WTC11 (cell line): Measurements from ENCODE around the gene OPN3. TPM values are rescaled to one million over a fixed set of nuclear protein-coding genes. Genes with fewer than 3 reads are reported as not detected.

Source experiments
- ATAC-seq: fragments of 200-7000 bp; cut with Tn5 transposase; 2 replicates; pipeline ENCODE4 v1.10.0; 2021; ENCODE audit warnings: mild to moderate bottlenecking, moderate library complexity
- CTCF ChIA-PET: fragments of 300-600 bp; sonication (Branson Sonifier 250); formaldehyde crosslinking; loops from one replicate; lab custom pipeline; 2021; ENCODE audit warnings: antibody characterized with exemption; lab: Charles Lee
- POLR2A ChIA-PET: fragments of 350-600 bp; sonication (Branson Sonifier 250); formaldehyde crosslinking; loops from one replicate; lab custom pipeline; 2021; ENCODE audit warnings: antibody characterized with exemption; lab: Charles Lee
- DNase-seq: peaks from one replicate; pipeline ENCODE4 v3.0.0; 2021; ENCODE audit warnings: low spot score
- H3K27ac Mint-ChIP-seq: 2 replicates; pipeline ENCODE4 v1.8.0; 2021; ENCODE audit warnings: mixed read lengths
- H3K27me3 Mint-ChIP-seq: 2 replicates; pipeline ENCODE4 v1.8.0; 2021; ENCODE audit warnings: low read depth, mild to moderate bottlenecking, moderate library complexity, mixed read lengths
- H3K36me3 Mint-ChIP-seq: 2 replicates; pipeline ENCODE4 v1.8.0; 2021; ENCODE audit warnings: mixed read lengths
- H3K4me1 Mint-ChIP-seq: 2 replicates; pipeline ENCODE4 v1.8.0; 2022; ENCODE audit warnings: mixed read lengths
- H3K4me3 Mint-ChIP-seq: 2 replicates; pipeline ENCODE4 v1.8.0; 2021; ENCODE audit warnings: mild to moderate bottlenecking, moderate library complexity, mixed read lengths
- H3K9me3 Mint-ChIP-seq: 2 replicates; pipeline ENCODE4 v1.8.0; 2021; ENCODE audit warnings: mixed read lengths
- ATF3 ChIP-seq: sonication (generic); formaldehyde crosslinking; conservative IDR thresholded peaks from 2 replicates; pipeline ENCODE4 v1.8.1; 2022; ENCODE audit warnings: mild to moderate bottlenecking, missing genetic modification reagents
- CREM ChIP-seq: sonication (generic); formaldehyde crosslinking; IDR thresholded peaks from 2 replicates; pipeline ENCODE4 v1.8.1; 2022; ENCODE audit warnings: mild to moderate bottlenecking, missing genetic modification reagents, moderate library complexity
- CTCF ChIP-seq: fragments of 200-600 bp; IDR thresholded peaks from 2 replicates; pipeline ENCODE4 v1.8.0; 2022; ENCODE audit warnings: antibody characterized with exemption
- ESRRA ChIP-seq: sonication (generic); formaldehyde crosslinking; IDR thresholded peaks from 2 replicates; pipeline ENCODE4 v1.8.1; 2022; ENCODE audit warnings: mild to moderate bottlenecking, missing genetic modification reagents, borderline replicate concordance
- FOXJ3 ChIP-seq: sonication (generic); formaldehyde crosslinking; IDR thresholded peaks from 2 replicates; pipeline ENCODE4 v1.9.0; 2021; ENCODE audit warnings: missing genetic modification reagents, mild to moderate bottlenecking, borderline replicate concordance
- FOXP1 ChIP-seq: sonication (generic); formaldehyde crosslinking; IDR thresholded peaks from 2 replicates; pipeline ENCODE4 v1.8.0; 2022; ENCODE audit warnings: missing genetic modification reagents, mild to moderate bottlenecking, moderate library complexity, borderline replicate concordance
- GRHL2 ChIP-seq: fragments of 250-450 bp; sonication (Bioruptor Pico); IDR thresholded peaks from 2 replicates; pipeline ENCODE4 v1.8.0; 2022; ENCODE audit warnings: mild to moderate bottlenecking, moderate library complexity; ENCODE audit not compliant: insufficient replicate concordance, severe bottlenecking
- GTF2I ChIP-seq: fragments of 250-450 bp; sonication (Bioruptor Pico); conservative IDR thresholded peaks from 2 replicates; pipeline ENCODE4 v1.4.0; 2021; ENCODE audit warnings: mild to moderate bottlenecking
- HMGA2 ChIP-seq: fragments of 250-450 bp; sonication (Bioruptor Pico); IDR thresholded peaks from 2 replicates; pipeline ENCODE4 v1.4.0; 2021; ENCODE audit warnings: mild to moderate bottlenecking, moderate library complexity
- JUN ChIP-seq: sonication (generic); formaldehyde crosslinking; IDR thresholded peaks from 2 replicates; pipeline ENCODE4 v1.8.0; 2023; ENCODE audit warnings: mild to moderate bottlenecking, missing genetic modification reagents
- KAT7 ChIP-seq: sonication (generic); formaldehyde crosslinking; IDR thresholded peaks from 2 replicates; pipeline ENCODE4 v1.8.1; 2023; ENCODE audit warnings: missing genetic modification reagents, mild to moderate bottlenecking, borderline replicate concordance
- MLX ChIP-seq: sonication (generic); formaldehyde crosslinking; IDR thresholded peaks from 2 replicates; pipeline ENCODE4 v1.8.1; 2023; ENCODE audit warnings: mild to moderate bottlenecking, missing genetic modification reagents, moderate library complexity
- NR3C1 ChIP-seq: sonication (generic); formaldehyde crosslinking; conservative IDR thresholded peaks from 2 replicates; pipeline ENCODE4 v1.8.1; 2023; ENCODE audit warnings: low read depth, mild to moderate bottlenecking, missing genetic modification reagents
- SOX15 ChIP-seq: fragments of 250-450 bp; sonication (Bioruptor Pico); IDR thresholded peaks from 2 replicates; pipeline ENCODE4 v1.9.0; 2021; ENCODE audit warnings: mild to moderate bottlenecking
- total RNA-seq: library from RNA; stranded (reverse); gene quantifications from 3 replicates; pipeline ENCODE4 v1.2.3, GENCODE V29; 2021
- TF ChIP-seq, protein P1 (sequence below): sonication (generic); formaldehyde crosslinking; IDR thresholded peaks from 2 replicates; pipeline ENCODE4 v1.8.1; 2023; ENCODE audit warnings: mild to moderate bottlenecking, missing genetic modification reagents, borderline replicate concordance
- TF ChIP-seq, protein P2 (sequence below): sonication (generic); formaldehyde crosslinking; IDR thresholded peaks from 2 replicates; pipeline ENCODE4 v1.8.0; 2023; ENCODE audit warnings: mild to moderate bottlenecking, missing genetic modification reagents
- TF ChIP-seq, protein P3 (sequence below): sonication (generic); formaldehyde crosslinking; IDR thresholded peaks from 2 replicates; pipeline ENCODE4 v1.8.1; 2022; ENCODE audit warnings: low read depth, mild to moderate bottlenecking, moderate library complexity, missing genetic modification reagents, borderline replicate concordance

The OPN3 gene
- total RNA-seq, 1 experiment from 2014 or later = 17.2 TPM

- TF ChIP-seq CREM (no peak), NR3C1 (no peak)
- TF ChIP-seq, protein P1, sequence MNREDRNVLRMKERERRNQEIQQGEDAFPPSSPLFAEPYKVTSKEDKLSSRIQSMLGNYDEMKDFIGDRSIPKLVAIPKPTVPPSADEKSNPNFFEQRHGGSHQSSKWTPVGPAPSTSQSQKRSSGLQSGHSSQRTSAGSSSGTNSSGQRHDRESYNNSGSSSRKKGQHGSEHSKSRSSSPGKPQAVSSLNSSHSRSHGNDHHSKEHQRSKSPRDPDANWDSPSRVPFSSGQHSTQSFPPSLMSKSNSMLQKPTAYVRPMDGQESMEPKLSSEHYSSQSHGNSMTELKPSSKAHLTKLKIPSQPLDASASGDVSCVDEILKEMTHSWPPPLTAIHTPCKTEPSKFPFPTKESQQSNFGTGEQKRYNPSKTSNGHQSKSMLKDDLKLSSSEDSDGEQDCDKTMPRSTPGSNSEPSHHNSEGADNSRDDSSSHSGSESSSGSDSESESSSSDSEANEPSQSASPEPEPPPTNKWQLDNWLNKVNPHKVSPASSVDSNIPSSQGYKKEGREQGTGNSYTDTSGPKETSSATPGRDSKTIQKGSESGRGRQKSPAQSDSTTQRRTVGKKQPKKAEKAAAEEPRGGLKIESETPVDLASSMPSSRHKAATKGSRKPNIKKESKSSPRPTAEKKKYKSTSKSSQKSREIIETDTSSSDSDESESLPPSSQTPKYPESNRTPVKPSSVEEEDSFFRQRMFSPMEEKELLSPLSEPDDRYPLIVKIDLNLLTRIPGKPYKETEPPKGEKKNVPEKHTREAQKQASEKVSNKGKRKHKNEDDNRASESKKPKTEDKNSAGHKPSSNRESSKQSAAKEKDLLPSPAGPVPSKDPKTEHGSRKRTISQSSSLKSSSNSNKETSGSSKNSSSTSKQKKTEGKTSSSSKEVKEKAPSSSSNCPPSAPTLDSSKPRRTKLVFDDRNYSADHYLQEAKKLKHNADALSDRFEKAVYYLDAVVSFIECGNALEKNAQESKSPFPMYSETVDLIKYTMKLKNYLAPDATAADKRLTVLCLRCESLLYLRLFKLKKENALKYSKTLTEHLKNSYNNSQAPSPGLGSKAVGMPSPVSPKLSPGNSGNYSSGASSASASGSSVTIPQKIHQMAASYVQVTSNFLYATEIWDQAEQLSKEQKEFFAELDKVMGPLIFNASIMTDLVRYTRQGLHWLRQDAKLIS = no peak
- POLR2A ChIA-PET = no interaction called here
- H3K27ac Mint-ChIP-seq = no peak overlapping the region
- no peaks in the 10 kb centered on the region for H3K9me3 Mint-ChIP-seq
- peaks cover 25% of the 10 kb centered on the region for H3K36me3 Mint-ChIP-seq
- H3K27me3 Mint-ChIP-seq = no peaks in the 10 kb centered on the region
- H3K4me3 Mint-ChIP-seq = no peak overlapping the region
- no peak for ATAC-seq
- no peak for DNase-seq
- H3K4me1 Mint-ChIP-seq = peaks cover 38% of the 10 kb centered on the region
- CTCF ChIA-PET = no interaction called here
Measured at GRCh38 chr1:241630476-241630875, 9.7 kb downstream of the OPN3 start.

DNA sequence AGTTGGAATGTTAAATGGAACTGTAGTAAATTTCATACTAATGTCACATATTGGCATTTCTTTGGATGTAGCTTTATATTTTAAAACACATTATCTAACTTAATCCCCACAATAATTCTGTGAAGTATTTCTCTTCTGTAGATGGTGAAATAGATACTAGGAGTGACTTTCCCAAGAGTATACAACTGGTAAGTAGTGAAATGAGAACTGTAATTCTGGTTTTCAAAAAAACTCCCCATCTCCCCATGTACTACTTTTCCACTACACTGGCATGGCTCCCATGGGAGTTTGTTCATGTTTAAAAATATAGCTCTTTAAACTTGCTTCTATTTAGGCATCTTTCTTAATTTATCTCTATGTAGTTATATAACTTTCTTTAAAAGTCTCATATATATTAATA lies 10.2 kb downstream of the OPN3 start:
- H3K9me3 Mint-ChIP-seq = no peaks in the 10 kb centered on the region
- no peak for DNase-seq
- ATAC-seq = no peak
- POLR2A ChIA-PET = no interaction called here
- CTCF ChIA-PET = no interaction called here
- H3K4me3 Mint-ChIP-seq = no peak overlapping the region
- peaks cover 38% of the 10 kb centered on the region for H3K4me1 Mint-ChIP-seq
- H3K27ac Mint-ChIP-seq = no peak overlapping the region
- H3K27me3 Mint-ChIP-seq = no peaks in the 10 kb centered on the region
- TF ChIP-seq CTCF (no peak), FOXJ3 (CRISPR knock-in tag) (no peak), GRHL2 (CRISPR knock-in tag) (no peak), KAT7 (CRISPR knock-in tag) (no peak), ESRRA (CRISPR knock-in tag) (no peak), SOX15 (CRISPR knock-in tag) (no peak), HMGA2 (no peak), JUN (no peak), FOXP1 (no peak), ATF3 (CRISPR knock-in tag) (no peak), GTF2I (CRISPR knock-in tag) (no peak), MLX (no peak)
- TF ChIP-seq, protein P2, sequence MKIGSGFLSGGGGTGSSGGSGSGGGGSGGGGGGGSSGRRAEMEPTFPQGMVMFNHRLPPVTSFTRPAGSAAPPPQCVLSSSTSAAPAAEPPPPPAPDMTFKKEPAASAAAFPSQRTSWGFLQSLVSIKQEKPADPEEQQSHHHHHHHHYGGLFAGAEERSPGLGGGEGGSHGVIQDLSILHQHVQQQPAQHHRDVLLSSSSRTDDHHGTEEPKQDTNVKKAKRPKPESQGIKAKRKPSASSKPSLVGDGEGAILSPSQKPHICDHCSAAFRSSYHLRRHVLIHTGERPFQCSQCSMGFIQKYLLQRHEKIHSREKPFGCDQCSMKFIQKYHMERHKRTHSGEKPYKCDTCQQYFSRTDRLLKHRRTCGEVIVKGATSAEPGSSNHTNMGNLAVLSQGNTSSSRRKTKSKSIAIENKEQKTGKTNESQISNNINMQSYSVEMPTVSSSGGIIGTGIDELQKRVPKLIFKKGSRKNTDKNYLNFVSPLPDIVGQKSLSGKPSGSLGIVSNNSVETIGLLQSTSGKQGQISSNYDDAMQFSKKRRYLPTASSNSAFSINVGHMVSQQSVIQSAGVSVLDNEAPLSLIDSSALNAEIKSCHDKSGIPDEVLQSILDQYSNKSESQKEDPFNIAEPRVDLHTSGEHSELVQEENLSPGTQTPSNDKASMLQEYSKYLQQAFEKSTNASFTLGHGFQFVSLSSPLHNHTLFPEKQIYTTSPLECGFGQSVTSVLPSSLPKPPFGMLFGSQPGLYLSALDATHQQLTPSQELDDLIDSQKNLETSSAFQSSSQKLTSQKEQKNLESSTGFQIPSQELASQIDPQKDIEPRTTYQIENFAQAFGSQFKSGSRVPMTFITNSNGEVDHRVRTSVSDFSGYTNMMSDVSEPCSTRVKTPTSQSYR (CRISPR knock-in tag) = no peak
- TF ChIP-seq, protein P3, sequence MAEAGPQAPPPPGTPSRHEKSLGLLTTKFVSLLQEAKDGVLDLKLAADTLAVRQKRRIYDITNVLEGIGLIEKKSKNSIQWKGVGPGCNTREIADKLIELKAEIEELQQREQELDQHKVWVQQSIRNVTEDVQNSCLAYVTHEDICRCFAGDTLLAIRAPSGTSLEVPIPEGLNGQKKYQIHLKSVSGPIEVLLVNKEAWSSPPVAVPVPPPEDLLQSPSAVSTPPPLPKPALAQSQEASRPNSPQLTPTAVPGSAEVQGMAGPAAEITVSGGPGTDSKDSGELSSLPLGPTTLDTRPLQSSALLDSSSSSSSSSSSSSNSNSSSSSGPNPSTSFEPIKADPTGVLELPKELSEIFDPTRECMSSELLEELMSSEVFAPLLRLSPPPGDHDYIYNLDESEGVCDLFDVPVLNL (CRISPR knock-in tag) = no peak
- H3K36me3 Mint-ChIP-seq = peaks cover 20% of the 10 kb centered on the region
